ENCODE results near the gene OR2C3.
"Not testable (repeated sequence)": the region's sequence is repeated elsewhere in the genome, so short reads cannot be mapped to it uniquely, and the experiment has no call there.

OR2C3 gene

DNA sequence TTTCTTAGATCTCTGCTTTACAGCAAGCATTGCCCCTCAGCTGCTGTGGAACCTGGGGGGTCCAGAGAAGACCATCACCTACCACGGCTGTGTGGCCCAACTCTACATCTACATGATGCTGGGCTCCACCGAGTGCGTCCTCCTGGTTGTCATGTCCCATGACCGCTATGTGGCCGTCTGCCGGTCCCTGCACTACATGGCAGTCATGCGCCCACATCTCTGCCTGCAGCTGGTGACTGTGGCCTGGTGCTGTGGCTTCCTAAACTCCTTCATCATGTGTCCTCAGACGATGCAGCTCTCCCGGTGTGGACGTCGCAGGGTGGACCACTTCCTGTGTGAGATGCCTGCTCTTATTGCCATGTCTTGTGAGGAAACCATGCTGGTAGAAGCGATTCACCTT is 44.9 kb downstream of the OR2C3 start:
- TF ChIP-seq, protein P1, sequence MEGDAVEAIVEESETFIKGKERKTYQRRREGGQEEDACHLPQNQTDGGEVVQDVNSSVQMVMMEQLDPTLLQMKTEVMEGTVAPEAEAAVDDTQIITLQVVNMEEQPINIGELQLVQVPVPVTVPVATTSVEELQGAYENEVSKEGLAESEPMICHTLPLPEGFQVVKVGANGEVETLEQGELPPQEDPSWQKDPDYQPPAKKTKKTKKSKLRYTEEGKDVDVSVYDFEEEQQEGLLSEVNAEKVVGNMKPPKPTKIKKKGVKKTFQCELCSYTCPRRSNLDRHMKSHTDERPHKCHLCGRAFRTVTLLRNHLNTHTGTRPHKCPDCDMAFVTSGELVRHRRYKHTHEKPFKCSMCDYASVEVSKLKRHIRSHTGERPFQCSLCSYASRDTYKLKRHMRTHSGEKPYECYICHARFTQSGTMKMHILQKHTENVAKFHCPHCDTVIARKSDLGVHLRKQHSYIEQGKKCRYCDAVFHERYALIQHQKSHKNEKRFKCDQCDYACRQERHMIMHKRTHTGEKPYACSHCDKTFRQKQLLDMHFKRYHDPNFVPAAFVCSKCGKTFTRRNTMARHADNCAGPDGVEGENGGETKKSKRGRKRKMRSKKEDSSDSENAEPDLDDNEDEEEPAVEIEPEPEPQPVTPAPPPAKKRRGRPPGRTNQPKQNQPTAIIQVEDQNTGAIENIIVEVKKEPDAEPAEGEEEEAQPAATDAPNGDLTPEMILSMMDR (IDR thresholded peaks at IDR 0.05; ENCODE audit: extremely low read depth, missing control alignments): no peak
- DNase-seq (ENCODE audit: low spot score): no peak

DNA sequence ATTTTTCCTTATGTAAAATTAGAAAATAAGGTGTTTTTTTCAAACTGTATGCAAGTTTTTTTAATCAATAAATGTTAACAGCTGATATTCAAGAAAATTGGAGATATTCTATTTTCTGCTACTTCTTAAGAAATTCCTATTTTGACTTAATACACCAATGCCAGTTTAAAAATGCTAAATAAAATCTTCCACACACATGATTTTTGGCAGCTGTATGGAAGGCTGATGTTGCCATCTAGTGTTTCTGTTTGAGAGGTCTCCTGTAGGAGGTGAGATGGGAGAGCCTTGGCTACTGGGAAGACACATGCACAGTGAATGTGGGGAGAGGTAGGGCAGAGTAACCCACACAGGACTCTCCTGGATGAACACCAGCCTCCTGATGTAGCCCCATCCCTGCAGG is 49.2 kb downstream of the OR2C3 start:
- TF ChIP-seq, protein P1 (IDR thresholded peaks at IDR 0.05; ENCODE audit: extremely low read depth, missing control alignments): peak; percentile 36
- DNase-seq (ENCODE audit: low spot score): peak; percentile 63

DNA sequence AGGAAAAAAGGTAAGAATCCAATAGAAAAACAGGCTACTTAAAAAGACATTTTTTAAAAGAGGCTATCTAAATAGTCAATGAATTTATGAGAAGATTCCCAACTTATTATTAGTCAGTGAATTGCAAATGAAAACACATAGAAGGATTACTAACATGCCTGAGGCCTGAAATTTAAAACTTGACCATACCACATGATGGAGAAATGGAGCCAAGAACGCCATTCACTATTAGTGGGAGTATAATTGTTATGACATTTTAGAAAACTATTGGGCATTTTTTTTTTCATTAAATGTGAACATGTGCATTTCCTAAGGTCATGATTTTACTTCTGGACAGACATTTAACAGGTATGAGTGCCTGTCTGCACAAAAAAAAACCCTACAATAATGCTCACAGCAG is 53.5 kb downstream of the OR2C3 start:
- no peak for DNase-seq (ENCODE audit: low spot score)
- TF ChIP-seq, protein P1 (IDR thresholded peaks at IDR 0.05; ENCODE audit: extremely low read depth, missing control alignments): no peak

DNA sequence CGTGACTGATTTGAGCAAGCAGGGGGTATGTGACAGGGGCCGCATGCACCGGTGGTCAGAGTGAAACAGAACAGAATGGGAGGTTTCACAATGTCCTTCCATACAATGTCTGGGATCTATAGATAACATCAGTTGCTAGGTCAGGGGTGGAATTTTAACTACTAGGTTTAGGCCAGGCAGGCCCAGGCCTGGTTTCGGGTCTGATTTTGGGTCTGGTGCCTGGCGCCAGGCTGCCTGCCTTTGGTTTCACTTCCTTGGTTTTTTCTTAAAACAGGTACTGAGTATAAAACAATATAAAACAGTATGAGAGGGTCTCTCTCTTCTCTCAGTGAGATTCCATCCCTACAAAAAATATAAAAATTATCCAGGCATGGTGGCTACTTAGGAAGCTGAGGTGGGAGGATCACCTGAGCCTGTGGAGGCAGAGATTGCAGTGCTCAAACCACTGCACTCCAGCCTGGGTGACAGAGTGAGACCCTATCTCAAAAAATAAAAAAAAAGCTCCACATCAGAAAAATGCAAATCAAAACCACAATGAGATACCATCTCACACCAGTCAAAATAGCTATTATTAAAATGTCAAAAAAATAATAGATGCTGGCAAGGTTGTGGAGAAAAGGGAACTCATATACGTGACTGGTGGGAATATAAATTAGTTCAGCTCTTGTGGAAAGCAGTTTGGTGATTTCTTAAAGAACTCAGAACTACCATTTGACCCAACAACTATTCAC is 59.7 kb downstream of the OR2C3 start:
- not testable (repeated sequence) for DNase-seq (ENCODE audit: low spot score)

DNA sequence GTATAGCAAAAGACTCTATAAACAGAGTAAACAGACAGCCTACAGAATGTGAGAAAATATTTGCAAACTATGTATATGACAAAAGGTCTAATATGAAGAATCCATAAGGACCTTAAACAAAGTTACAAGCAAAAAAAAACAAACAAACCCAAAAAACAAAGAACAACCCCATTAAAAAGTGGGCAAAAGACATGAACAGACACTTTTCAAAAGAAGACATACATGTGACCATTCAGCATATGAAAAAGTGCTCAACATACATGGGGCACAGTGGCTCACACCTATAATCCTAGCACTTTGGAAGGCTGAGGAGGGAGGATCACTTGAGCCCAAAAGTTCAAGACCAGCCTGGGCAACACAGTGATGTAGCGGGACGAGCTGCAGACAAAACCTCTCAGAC is 60.4 kb downstream of the OR2C3 start:
- TF ChIP-seq, protein P1 (IDR thresholded peaks at IDR 0.05; ENCODE audit: extremely low read depth, missing control alignments): no peak
- no peak for DNase-seq (ENCODE audit: low spot score)
